ENCODE measurements around the gene COL4A2.

Gene COL4A2

DNA sequence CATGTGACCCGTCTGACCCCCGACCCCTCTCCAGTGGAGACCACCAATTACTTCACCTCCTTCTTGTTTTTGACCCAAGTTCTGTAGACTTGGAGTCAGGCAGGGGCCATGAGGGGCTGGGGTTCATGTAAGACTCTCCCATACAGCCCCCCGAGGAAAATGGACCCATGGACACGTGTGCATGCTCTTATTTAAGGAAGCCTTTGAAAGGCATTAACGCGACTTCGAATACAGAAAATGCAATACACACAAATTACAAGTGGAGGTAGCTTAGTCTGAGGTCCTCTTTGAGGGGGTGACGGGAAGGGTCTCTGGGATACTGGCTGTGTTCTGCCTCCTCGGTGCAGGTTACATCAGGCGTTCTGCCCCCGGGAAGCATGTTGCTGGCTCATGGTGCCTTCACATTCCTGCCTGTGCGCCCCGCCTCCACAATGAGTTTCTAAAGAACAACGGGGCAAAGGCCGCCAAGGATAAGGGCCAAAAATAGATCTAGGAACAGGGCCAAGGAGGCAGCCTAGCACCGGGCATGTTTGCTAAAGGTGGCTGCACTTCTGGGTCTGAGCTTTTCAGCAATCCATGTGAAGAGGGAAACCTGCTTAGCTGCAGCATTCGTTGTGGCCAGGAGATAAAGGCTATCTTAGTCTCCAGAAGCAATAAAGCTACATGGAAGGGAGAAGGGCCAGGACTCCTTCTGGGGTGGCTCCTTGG lies 199.9 kb downstream of the COL4A2 start:
- no peak overlapping the region for H3K4me3 ChIP-seq (ENCODE audit: low read length)
- DNase-seq (ENCODE audit: low read depth, low spot score): no peak

DNA sequence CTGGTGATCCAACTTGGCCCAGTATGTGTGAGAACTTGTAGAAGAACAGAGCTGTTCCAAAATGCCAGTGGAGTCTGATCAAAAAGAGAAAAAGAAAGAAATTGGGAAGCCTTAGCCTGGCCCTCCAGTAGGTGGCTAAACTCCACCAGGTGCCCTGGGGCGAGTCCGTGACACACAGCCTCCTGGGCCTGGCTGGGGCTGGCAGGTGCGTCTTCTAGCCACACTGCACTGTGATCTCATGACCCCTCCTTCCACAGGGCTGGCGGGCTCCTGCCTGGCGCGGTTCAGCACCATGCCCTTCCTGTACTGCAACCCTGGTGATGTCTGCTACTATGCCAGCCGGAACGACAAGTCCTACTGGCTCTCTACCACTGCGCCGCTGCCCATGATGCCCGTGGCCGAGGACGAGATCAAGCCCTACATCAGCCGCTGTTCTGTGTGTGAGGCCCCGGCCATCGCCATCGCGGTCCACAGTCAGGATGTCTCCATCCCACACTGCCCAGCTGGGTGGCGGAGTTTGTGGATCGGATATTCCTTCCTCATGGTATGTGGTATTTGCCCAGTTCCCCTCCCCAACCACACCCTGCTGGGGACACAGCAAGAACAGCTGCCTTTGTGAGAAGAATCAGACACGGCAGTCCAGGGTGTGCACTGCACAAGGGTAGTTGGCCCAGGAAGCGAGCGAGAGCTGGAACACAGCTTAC lies 200.7 kb downstream of the COL4A2 start:
- no peak for DNase-seq (ENCODE audit: low read depth, low spot score)
- H3K4me3 ChIP-seq (ENCODE audit: low read length): no peak overlapping the region

DNA sequence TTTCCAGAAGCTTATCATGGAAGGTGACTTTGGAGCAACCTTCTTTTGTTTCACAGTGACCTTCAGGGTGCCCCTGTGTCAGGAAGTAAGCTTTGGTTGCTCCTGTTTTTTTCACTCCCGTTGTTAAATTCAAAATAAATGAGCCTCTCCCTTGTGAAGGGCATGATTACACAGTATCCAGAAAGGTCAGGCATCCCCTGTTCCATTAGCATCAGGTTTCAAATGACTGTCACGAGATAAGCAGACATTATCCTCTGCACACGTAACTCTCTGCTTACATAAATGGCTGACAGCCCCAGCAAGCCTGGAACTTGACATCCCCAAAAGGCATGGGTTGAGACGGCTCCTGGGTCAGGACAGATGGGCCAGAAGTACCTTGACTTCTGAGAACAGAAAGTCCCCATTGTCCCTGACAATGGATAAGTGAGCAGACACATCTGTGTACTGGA lies 202.4 kb downstream of the COL4A2 start:
- H3K4me3 ChIP-seq (ENCODE audit: low read length): no peak overlapping the region
- no peak for DNase-seq (ENCODE audit: low read depth, low spot score)

DNA sequence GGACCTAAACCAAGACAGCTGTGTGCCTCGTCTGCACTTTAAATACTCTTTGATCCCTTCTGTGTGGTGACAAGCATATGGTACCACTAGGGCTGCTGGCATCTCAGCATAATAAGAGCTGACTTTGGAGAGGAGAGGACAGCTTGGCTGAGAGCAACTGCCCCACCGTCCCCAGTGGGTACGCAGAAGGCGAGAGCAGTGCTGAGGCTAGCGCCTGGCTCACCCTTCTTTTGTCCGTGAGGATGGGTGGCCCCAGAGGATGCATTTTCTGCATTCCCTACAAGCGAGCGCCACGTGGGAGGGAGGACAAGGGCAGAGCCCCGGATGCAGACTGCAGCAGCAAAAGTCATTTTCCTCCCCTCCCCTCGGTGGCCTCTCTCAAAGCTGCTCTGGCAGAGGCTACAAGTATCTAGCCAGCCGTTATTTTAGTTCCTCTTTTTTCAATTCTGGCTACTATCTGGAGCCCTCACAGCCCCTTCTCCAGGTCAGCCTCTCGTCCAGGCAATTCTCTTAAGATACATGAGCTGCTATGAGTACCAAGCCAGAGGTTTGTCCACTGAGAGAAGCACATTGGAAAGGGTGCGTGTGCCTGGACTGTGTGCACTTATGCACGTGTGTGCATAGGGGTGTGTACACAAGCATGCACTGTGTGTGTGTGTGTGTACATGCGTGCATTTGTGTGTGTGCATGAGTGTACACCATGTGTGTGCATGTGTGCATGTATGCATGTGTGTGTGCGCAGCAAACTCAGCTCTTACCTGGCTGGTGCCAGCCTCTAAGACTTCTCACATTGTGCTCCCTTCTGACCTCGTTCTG lies 203.1 kb downstream of the COL4A2 start:
- H3K4me3 ChIP-seq (ENCODE audit: low read length): no peak overlapping the region
- DNase-seq (ENCODE audit: low read depth, low spot score): no peak

DNA sequence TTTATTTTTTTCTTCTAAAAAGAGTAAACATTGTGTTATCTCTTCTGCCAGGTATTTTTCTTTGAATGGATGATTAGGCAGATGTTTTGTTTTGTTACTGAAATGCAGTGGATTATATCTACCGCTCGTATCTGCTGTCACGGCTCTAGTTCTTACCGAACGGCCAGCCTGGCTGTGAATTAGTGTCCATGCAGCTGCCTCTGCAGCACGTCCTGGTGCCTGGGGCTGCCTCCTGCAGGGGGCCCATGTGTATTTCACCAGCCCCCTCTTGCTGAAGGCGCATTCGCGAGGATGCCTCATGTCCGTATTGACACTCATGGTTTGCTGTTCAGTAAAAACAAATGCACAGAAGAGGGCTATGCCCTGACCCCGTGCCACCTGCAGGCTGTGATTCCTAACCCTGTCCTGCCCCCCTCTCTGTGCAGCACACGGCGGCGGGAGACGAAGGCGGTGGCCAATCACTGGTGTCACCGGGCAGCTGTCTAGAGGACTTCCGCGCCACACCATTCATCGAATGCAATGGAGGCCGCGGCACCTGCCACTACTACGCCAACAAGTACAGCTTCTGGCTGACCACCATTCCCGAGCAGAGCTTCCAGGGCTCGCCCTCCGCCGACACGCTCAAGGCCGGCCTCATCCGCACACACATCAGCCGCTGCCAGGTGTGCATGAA lies 204.6 kb downstream of the COL4A2 start:
- DNase-seq (ENCODE audit: low read depth, low spot score): no peak
- no peak overlapping the region for H3K4me3 ChIP-seq (ENCODE audit: low read length)

DNA sequence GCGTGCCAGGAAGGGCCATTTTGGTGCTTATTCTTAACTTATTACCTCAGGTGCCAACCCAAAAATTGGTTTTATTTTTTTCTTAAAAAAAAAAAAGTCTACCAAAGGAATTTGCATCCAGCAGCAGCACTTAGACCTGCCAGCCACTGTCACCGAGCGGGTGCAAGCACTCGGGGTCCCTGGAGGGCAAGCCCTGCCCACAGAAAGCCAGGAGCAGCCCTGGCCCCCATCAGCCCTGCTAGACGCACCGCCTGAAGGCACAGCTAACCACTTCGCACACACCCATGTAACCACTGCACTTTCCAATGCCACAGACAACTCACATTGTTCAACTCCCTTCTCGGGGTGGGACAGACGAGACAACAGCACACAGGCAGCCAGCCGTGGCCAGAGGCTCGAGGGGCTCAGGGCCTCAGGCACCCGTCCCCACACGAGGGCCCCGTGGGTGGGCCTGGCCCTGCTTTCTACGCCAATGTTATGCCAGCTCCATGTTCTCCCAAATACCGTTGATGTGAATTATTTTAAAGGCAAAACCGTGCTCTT lies 205.2 kb downstream of the COL4A2 start:
- no peak for DNase-seq (ENCODE audit: low read depth, low spot score)

DNA sequence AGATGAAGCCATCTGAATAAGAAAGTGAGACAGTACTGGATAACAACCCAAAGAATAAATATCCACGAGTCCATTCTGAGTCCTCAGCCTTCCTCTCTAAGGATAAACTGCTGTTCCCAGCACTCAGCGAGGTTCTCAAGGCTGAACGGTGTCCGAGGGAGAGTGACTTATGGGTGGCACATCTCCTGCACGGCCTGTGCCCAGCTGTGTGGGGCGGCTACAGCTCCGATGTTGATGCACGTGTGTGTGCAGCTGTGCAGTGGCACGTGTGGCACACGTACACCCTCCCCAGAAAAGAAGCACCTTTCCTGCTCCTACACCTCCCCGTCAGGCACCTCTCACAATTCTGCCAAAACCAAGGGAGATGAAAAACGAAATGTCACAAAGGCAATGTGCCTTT lies 209.4 kb downstream of the COL4A2 start:
- no peak for DNase-seq (ENCODE audit: low read depth, low spot score)
- H3K4me3 ChIP-seq (ENCODE audit: low read length): no peak overlapping the region

More for the DNA sequence above, 205.2 kb downstream of the COL4A2 start:
- H3K4me3 ChIP-seq (ENCODE audit: low read length): no peak overlapping the region

DNA sequence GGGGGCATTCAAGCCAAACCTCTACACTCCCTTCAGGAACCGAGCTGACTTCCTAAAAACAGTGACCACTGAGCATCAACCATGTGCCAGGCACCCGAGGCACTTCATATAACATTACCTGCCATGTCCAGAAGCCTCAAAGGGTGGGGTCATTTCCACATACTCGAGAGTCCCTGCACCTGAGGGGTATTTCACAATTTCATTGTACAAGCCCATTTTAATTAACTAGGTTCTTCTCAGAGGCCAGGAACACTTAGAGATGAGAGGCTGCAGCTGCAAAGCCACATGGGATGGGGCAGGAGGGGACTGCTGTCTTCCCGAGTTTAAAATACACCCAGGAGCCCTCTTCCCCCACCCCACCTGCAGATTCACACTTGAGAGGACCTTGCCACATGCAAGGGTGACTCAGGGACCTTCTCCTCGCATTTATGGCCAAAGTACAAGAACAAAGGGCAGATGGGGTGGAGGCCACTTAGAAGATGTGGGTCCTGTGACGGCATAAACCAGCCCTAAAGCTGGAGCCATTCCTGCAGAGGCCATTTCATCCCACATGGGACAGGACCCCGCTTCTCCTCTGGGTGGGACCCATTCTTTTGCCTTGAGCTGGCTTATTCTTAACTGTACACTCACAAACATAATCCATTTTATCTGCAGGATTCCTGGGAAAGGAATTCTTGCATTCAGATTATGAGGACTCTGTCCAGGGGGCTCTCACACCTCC lies 210.6 kb downstream of the COL4A2 start:
- no peak for DNase-seq (ENCODE audit: low read depth, low spot score)
- no peak overlapping the region for H3K4me3 ChIP-seq (ENCODE audit: low read length)

DNA sequence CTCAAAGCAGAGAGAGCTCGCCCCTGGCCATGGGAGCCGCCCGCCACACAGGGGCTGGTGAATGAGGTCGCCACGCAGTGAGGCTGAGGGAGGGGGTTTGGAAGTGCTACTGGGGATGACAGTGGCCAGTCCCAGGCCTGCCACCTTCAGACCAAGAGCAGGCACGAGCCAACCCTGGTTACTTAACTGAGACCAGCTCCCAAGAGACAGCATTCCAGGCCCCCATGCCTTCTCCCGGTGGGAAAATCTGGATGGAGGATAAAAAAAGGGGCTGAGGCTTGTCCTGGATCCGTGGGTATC lies 211.1 kb downstream of the COL4A2 start:
- DNase-seq (ENCODE audit: low read depth, low spot score): no peak
- H3K4me3 ChIP-seq (ENCODE audit: low read length): no peak overlapping the region

DNA sequence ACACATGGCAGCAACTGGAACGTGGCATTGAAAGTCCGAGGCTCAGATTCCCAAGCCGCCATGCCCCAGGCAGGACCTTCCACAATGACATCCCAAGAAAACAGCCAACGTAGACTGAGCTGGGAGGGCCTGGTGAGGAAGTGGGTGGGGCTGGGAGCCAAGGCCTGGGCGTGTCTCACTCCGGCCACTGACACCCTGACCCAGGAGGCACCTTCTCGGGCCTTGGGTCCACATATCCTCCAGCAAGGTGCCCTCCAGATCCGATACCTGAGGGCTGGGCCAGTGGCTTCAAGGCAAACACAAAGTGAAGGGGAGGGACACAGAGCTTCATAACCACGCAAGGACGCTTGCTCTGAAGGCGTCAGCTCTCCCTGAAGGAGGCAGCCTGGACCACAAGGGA lies 211.5 kb downstream of the COL4A2 start:
- no peak for DNase-seq (ENCODE audit: low read depth, low spot score)
- H3K4me3 ChIP-seq (ENCODE audit: low read length): no peak overlapping the region

DNA sequence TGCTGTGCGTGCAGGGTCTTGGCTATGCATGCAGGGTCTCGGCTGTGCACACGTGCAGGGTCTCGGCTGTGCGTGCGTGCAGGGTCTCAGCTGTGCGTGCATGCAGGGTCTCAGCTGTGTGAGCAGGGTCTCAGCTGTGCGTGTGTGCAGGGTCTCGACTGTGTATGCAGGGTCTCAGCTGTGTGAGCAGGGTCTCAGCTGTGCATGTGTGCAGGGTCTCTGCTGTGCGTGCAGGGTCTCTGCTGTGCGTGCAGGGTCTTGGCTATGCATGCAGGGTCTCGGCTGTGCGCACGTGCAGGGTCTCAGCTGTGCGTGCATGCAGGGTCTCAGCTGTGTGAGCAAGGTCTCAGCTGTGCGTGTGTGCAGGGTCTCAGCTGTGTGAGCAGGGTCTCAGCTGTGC lies 212.0 kb downstream of the COL4A2 start:
- DNase-seq (ENCODE audit: low read depth, low spot score): no peak
- no peak overlapping the region for H3K4me3 ChIP-seq (ENCODE audit: low read length)

DNA sequence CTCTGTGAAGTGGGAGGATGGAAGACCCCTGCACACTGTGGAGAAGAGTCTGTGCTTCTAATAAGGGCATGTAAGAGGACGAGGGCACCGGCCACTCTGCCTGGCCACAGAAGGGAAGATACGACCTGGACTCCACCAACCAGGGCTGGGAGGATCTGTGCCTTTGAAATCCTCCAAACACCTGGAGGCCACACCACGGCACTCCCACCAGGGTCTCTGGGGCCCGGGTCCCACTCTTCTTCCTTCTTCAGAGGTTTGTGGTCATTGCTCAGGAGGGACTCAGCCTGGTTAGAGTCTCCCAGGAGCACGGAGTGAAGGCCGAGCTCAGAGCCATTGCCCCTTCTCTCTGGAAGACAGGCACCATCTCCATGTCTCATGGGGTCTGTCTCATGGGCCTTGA lies 212.4 kb downstream of the COL4A2 start:
- H3K4me3 ChIP-seq (ENCODE audit: low read length): no peak overlapping the region
- no peak for DNase-seq (ENCODE audit: low read depth, low spot score)

DNA sequence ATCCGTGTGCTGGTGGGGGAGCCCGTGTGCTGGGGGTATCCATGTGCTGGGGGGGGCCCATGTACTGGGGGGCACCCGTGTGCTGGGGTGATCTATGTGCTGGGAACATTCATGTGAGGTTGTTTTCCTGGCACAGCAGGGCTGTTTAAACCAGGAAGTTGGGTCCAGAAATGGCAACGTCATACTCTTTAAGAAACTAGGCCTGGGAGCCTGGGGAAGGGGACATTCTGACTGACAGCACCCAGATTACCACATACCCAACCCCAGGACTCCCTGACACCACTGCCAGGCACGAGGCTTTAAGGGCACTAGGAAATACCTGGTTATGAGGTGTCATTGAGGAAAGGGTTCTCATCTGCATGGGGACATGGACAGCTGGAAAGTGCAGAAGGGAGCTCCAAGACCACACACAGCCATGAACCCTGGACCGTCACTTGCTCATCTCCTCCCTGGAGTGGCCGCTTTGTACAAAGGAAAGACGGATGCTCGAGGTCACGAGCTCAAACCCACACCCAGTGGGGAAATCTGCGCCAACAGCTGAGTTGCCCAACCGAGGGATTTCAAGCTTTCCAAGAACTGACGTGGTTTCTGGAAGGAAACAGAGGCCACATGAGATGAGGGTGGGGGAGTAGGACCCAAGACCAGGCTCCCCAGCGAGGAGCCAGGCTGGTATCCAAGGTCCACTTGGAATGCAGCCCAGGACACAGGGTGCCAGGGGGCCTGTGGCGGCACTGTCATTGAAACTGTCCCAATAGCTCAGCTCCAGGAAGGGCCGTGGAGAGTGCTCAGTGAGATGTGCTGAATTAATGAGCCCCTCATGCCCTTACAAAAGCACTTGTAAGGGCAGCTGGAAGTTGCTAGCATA lies 213.6 kb downstream of the COL4A2 start:
- H3K4me3 ChIP-seq (ENCODE audit: low read length): no peak overlapping the region
- no peak for DNase-seq (ENCODE audit: low read depth, low spot score)

DNA sequence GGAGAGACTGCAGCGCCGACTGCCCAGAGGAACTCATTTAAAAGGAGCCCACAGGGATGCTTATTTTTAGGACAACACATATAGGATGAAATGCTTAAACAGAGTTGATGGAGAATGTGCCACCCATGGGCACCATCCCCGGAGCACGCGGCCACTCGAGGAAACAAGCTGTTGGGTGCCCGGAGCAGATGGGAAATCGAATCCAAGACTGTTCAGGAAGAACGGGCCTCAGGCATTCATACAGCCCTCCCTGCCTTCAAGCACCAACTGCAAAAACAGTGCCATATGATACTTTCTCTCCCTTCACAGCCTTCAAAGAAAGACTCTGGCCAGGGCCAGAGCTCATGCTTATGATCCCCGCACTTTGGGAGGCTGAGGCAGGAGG lies 214.2 kb downstream of the COL4A2 start:
- no peak for DNase-seq (ENCODE audit: low read depth, low spot score)
- H3K4me3 ChIP-seq (ENCODE audit: low read length): no peak overlapping the region

DNA sequence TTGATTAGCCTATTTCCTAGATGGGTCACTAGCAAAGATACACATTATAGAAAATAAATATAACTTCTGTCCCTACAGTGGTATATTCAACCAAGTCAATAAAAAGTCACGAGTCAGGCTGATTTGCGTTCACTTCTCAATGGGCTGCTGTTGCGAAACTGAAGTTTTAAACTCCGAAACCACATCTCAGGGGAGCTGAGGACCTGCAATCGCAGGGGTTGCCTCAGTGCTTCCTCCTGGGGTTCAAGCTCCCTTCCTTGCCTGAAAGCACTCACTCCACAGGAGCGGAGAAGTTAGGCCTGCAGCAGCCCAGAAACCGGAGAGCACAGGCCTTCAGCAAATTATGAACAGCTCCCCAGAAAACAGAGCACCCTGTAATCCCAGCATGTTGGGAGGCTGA lies 214.9 kb downstream of the COL4A2 start:
- no peak for DNase-seq (ENCODE audit: low read depth, low spot score)
- H3K4me3 ChIP-seq (ENCODE audit: low read length): no peak overlapping the region

DNA sequence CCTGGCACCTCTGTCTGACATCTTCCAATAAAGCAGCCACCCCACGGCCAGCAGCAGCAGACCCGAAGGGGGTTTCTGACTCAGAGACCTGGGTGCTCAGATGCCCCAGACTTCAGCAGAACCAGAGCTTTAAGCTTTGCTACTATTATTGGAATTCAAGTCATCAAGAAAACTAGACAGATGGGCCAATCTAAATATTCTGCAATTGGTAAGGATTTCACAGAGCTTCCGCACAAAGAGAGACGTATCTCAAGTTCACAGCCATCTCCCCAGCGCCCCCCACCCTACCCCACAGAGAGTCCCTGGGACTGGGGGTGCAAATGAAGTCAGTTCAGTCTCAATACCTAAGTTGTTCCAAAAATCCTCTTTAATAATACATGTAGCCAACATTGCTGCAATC lies 215.6 kb downstream of the COL4A2 start:
- DNase-seq (ENCODE audit: low read depth, low spot score): no peak
- no peak overlapping the region for H3K4me3 ChIP-seq (ENCODE audit: low read length)

DNA sequence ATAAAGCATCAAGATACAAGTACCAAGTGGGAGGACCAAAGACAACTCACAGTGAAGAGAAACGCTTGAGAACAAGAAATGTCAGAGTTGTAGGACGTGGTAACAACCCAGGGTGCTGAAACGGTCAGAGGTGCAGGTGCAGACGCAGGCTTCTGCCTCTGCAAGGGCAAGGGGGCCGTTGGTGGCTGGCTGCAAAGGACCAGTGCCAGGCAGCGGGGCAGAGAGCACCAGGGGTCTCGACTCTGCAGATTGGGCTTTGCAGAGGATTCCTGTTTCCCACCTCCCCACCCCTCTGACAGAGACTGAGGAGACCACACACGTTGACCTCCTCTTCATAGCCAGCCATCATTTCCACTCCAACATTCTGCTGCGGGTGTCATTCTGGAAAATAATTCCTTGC lies 216.1 kb downstream of the COL4A2 start:
- no peak for DNase-seq (ENCODE audit: low read depth, low spot score)
- no peak overlapping the region for H3K4me3 ChIP-seq (ENCODE audit: low read length)
